Breast epithelium (tissue), 4 donors: ENCODE measurements around the gene SREBF1. TPM values are rescaled to one million over a fixed set of nuclear protein-coding genes. Genes with fewer than 3 reads are reported as not detected.
A peak's percentile ranks its signal among the peaks of the same experiment; 100 is the strongest.

Source experiments
- DNase-seq, 2 donors: peaks; one replicate each; pipeline ENCODE4 v3.0.0-alpha.2; 2019; ENCODE audit warnings: low spot score in 2 of 2
- H3K27ac ChIP-seq, 2 donors: fragments of 200-600 bp; sonication (generic) in 1 of 2; one replicate each; pipeline ENCODE4 v1.5.1; 2016 to 2019; ENCODE audit warnings: mild to moderate bottlenecking in 1 of 2
- H3K27me3 ChIP-seq, 2 donors: fragments of 200-600 bp; sonication (generic) in 1 of 2; one replicate each; pipeline versions ENCODE4 v1.5.1 to v1.6.0; 2017 to 2019; ENCODE audit warnings: control low read depth in 1 of 2, mild to moderate bottlenecking in 1 of 2
- H3K36me3 ChIP-seq: fragments of 200-600 bp; one replicate; pipeline ENCODE4 v1.5.1; 2019
- H3K4me1 ChIP-seq, 2 donors: fragments of 200-600 bp; sonication (generic); one replicate each; pipeline ENCODE4 v1.5.1; 2016 to 2019; ENCODE audit warnings: control low read depth in 1 of 2
- H3K4me3 ChIP-seq, 3 donors: fragments of 200-600 bp; sonication (generic); 1 replicate in 2 of 3; 2 replicates in 1 of 3; pipeline ENCODE4 v1.5.1; 2016 to 2019; ENCODE audit warnings: mild to moderate bottlenecking in 3 of 3, moderate library complexity in 2 of 3
- H3K9me3 ChIP-seq, 2 donors: fragments of 200-600 bp; sonication (generic) in 1 of 2; one replicate each; pipeline ENCODE4 v1.5.1; 2016 to 2019; ENCODE audit warnings: control low read depth in 1 of 2
- POLR2A ChIP-seq: fragments of 450-650 bp; IDR thresholded peaks from one replicate; pipeline ENCODE4 v1.6.1; 2016; ENCODE audit warnings: antibody characterized with exemption, mild to moderate bottlenecking, moderate library complexity
- POLR2AphosphoS5 ChIP-seq, 3 donors: sonication (generic); formaldehyde crosslinking; IDR thresholded peaks; one replicate each; pipeline ENCODE4 v1.6.1; 2017; ENCODE audit warnings: antibody characterized with exemption in 3 of 3
- intact Hi-C: fragments of 100-400 bp; cut with DNase I; formaldehyde crosslinking; loops from one replicate; pipeline ENCODE4 v1.15.1; 2023; ENCODE audit warnings: low total_unique reads
- total RNA-seq, 3 donors: library from RNA; depleted of rRNA; stranded (reverse); fragments of >200 nt; gene quantifications; one replicate each; pipeline ENCODE4 v1.1.0, GENCODE V29; 2016
- TF ChIP-seq, protein P1 (sequence below), 3 donors: fragments of 450-650 bp; IDR thresholded peaks; one replicate each; pipeline ENCODE4 v1.5.1; 2016 to 2017; ENCODE audit warnings: antibody characterized with exemption in 3 of 3, mild to moderate bottlenecking in 3 of 3, moderate library complexity in 3 of 3

SREBF1 gene
- total RNA-seq, 3 donors from 2014 or later = 39.0 to 119 (median 81.3) TPM

DNA sequence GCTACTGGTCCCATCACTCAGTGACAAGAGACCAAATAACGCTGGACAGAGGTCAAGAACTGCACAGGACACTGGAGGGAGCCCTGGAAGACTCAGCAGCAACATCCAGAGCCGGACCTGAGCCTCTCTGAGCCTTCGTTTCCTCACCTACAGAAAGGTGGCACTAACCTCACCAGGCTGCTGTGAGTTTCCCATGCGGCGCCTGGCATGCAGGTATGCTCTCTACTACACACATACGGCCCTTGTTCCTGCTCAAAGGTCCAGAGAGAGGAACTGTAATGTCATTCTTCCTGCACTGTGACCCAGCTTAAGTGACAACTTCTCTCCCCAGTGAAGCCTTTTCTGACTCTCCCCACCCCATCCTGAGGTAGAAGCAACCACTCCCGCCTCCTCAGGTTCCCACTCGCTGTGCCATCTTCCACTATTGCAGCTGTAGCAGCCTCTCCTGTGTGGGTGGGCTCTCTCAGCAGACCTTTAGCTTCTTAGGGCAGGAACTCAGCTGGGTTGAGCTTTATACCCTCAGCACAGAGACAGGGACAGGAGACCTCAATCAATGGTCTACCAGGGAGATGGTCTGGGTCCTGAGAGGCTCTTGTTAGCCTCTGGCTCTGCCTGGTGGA is 43.9 kb upstream of the SREBF1 start:
- Histone ChIP-seq H3K36me3 (no peaks in the 10 kb centered on the region), H3K4me3 (no peak overlapping the region), H3K27me3 (no peaks in the 10 kb centered on the region), H3K4me1 (peaks cover 0 to 24% of the 10 kb centered on the region in 2 donors), H3K9me3 (no peaks in the 10 kb centered on the region), H3K27ac (no peak overlapping the region)
- intact Hi-C loops = no loop called here
- no peak for DNase-seq
- TF ChIP-seq, protein P1, sequence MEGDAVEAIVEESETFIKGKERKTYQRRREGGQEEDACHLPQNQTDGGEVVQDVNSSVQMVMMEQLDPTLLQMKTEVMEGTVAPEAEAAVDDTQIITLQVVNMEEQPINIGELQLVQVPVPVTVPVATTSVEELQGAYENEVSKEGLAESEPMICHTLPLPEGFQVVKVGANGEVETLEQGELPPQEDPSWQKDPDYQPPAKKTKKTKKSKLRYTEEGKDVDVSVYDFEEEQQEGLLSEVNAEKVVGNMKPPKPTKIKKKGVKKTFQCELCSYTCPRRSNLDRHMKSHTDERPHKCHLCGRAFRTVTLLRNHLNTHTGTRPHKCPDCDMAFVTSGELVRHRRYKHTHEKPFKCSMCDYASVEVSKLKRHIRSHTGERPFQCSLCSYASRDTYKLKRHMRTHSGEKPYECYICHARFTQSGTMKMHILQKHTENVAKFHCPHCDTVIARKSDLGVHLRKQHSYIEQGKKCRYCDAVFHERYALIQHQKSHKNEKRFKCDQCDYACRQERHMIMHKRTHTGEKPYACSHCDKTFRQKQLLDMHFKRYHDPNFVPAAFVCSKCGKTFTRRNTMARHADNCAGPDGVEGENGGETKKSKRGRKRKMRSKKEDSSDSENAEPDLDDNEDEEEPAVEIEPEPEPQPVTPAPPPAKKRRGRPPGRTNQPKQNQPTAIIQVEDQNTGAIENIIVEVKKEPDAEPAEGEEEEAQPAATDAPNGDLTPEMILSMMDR (IDR thresholded peaks at IDR 0.05) = no peak
- TF ChIP-seq POLR2AphosphoS5 (IDR thresholded peaks at IDR 0.05) (no peak), POLR2A (no peak)

DNA sequence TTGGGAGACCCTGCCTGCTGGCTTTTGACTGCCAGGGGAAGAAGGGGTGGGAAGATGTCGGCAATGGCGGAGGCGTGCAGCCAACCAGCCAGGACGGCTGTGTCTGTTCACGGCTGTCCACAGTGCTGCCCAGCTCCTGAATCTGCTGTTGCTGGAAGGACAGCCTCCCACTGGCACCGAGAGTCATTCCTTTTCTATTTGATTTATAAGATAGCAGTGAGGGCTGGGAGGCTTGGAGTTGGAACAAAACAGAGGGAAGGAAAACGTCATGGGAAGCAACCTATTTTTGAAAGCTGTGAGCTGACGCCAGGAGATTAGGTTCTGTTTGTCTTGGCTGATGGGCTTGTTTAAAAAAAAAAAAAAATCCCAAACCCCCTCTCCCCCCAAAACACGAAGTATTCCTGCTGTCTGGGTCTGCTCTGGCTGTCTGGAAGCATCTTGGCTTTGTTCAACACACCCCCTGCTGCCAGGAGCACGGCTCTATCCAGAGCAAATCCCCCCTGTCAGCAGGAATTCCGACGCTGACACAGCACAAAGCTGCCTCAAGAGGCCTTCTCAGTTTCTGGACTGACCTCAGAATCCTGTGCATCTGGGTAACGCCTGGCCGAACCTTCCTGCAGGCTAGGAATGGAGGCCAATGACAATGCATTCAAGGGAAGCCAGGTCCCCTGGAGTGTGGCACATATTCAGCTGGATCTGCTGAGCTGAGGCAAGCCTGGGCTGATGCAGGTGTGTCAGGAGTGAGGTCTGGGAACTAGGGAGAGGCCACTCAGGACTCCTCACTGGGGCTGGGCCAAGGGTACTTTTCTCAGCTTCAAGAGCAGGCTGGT is 41.0 kb upstream of the SREBF1 start:
- peak; percentile 61 to 72 for DNase-seq
- Histone ChIP-seq H3K4me3 (peak overlapping the region in 2 of 3 donors; percentile 11 to 20), H3K27ac (peak overlapping the region; percentile 77 to 88), H3K36me3 (no peaks in the 10 kb centered on the region), H3K27me3 (no peaks in the 10 kb centered on the region), H3K9me3 (no peaks in the 10 kb centered on the region), H3K4me1 (peaks cover 0 to 24% of the 10 kb centered on the region in 2 donors)
- intact Hi-C loops = no loop called here
- peak in 2 of 3 donors; percentile 17 to 67 for TF ChIP-seq POLR2AphosphoS5 (IDR thresholded peaks at IDR 0.05)
- TF ChIP-seq, protein P1 (IDR thresholded peaks at IDR 0.05) = no peak

DNA sequence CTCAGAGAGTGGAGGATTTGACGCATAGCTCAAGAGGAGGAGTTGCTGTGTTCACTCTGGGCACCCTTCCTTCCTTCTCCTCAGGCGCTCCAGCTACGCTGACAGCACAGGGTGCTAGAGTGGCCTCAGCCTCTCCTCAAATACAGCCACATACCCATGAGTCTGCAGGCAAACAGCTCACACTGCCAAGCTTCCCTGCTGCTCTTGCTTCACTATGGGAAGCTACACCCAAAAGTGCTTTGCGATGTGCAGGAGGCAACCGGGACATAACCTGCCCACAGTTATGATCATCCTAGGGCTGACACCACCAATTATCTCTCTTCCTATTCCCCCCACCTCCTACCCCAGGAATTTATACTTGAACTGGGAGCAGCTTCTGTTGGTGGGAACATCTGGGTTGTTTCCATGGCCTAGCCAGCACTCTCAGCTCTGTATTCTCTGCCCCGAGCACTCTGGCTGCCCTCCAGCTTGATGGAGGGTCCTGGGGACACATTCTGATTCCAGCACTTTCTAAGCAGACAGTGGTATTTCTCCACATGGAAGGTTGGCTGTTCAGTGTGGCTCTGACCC is 40.3 kb upstream of the SREBF1 start:
- H3K9me3 ChIP-seq = no peaks in the 10 kb centered on the region
- H3K36me3 ChIP-seq = no peaks in the 10 kb centered on the region
- peak overlapping the region; percentile 77 to 88 for H3K27ac ChIP-seq
- DNase-seq = peak in 1 of 2 donors; percentile 36
- TF ChIP-seq POLR2A = no peak
- TF ChIP-seq, protein P1 (IDR thresholded peaks at IDR 0.05) = no peak
- no peak for TF ChIP-seq POLR2AphosphoS5 (IDR thresholded peaks at IDR 0.05)
- no peaks in the 10 kb centered on the region for H3K27me3 ChIP-seq
- H3K4me1 ChIP-seq = peaks cover 0 to 24% of the 10 kb centered on the region in 2 donors
- peak overlapping the region in 2 of 3 donors; percentile 11 to 20 for H3K4me3 ChIP-seq
- intact Hi-C loops = no loop called here

DNA sequence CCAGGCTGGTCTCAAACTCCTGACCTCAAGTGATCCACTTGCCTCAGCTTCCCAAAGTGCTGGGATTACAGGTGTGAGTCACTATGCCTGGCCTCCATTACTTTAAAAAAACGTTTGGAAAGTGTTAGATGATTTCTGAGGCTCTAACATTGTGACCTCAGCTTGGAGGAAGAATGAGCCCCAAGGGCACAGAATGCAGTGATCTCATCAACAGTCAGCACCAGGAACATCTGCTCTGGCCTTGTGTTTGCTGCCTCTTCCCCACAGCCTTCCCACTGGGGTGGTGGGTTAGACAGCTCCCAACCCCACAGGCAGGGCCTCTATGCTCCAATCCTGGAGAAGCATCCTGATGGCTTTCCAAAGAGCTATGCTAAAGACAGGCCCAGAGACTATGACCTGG is 37.7 kb upstream of the SREBF1 start:
- DNase-seq = no peak
- H3K4me1 ChIP-seq = peaks cover 0 to 24% of the 10 kb centered on the region in 2 donors
- no peaks in the 10 kb centered on the region for H3K27me3 ChIP-seq
- no peak overlapping the region for H3K4me3 ChIP-seq
- intact Hi-C loops = no loop called here
- H3K36me3 ChIP-seq = no peaks in the 10 kb centered on the region
- H3K27ac ChIP-seq = no peak overlapping the region
- H3K9me3 ChIP-seq = no peaks in the 10 kb centered on the region
- TF ChIP-seq POLR2AphosphoS5 (IDR thresholded peaks at IDR 0.05) = no peak
- TF ChIP-seq, protein P1 (IDR thresholded peaks at IDR 0.05) = no peak
- TF ChIP-seq POLR2A = no peak
